GM19099 (cell line): ENCODE data around the gene ASIC5.

Source experiments
- POLR2A ChIP-seq: IDR thresholded peaks from 3 replicates; pipeline ENCODE4 v1.6.1; 2011; ENCODE audit warnings: low read depth; ENCODE audit not compliant: insufficient read length; ENCODE audit errors: extremely low read depth

Gene ASIC5

GRCh38 chr4:155837203-155837796 lies 28.8 kb downstream of the ASIC5 start:
- no peak for TF ChIP-seq POLR2A

DNA sequence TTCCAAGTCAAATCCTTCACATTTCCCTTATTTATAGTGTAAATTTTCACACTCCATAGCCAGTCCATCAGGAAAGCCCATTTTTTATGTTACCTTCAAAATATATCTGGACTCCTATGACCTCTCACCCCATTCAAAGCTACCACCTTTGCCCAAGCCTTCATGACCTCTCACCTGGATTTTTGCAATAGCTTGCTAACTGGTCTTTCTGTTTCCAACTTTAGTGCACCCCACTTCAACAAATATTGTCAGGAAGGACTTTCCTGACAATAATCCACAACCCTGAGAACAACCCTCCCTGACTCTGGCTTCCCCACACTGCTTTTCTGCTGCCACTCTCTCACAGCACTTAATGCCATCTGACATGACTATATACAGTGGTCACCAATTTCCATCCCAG lies 33.4 kb downstream of the ASIC5 start:
- no peak for TF ChIP-seq POLR2A

- TF ChIP-seq POLR2A = no peak
Observed at GRCh38 chr4:155828628-155829027, 37.4 kb downstream of the ASIC5 start.

DNA sequence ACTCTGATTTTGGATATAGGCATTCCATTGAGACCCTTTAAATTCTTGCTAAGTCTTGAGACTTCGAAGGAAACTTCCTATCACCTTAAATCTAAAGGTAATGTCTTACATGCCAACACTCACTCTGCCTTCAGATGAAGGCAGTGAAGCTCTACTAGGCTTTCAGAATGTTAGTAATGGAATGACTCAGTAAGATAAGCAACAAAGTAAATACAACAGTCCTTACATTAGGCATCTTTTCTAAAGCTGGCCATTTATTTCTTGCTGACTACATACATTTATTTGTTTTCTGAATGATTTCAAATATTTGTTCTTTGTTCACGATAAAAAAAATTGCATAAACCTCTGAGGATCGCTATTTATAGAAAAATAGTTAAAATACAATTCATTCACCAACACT lies 43.5 kb downstream of the ASIC5 start:
- no peak for TF ChIP-seq POLR2A

GRCh38 chr4:155820887-155821518 lies 45.1 kb downstream of the ASIC5 start:
- no peak for TF ChIP-seq POLR2A

GRCh38 chr4:155819066-155819465 lies 47.0 kb downstream of the ASIC5 start:
- no peak for TF ChIP-seq POLR2A

GRCh38 chr4:155818639-155819038 lies 47.4 kb downstream of the ASIC5 start:
- TF ChIP-seq POLR2A = no peak

DNA sequence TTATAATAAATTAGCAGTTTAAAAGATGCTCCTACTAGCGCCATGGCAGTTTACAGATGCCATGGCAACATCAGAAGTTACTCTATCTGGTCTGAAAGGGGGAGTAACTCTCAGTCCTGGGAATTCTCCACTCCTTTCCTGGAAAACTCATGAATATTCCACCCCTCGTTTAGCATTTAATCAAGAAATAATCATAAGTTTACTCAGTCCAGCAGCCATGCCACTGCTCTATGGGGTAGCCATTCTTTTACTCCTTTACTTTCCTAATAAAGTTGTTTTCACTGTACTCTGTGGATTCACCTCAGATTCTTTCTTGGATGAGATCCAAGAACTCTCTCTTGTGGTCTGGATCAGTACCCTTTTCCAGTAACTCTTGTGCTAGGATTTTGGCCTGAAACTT lies 55.0 kb downstream of the ASIC5 start:
- no peak for TF ChIP-seq POLR2A

DNA sequence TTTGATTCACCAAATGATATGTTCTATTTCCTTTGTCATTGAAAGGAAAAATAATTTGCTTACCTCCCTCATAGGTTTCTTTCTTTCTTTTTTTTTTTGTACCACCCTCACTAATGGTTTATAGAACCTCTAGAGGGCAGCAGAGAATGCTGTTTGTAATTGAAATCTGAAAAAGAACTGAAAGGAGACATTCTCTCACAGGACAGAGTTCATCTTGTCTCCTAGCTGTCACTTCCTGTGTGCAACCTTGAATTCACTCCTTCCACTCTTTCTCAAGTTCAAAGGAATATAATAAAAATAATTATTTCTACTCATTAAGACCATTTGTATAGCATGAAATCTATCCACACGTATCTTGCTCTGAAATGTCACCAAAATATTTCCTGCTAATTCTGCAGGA lies 56.2 kb downstream of the ASIC5 start:
- no peak for TF ChIP-seq POLR2A

GRCh38 chr4:155807021-155807420 lies 59.1 kb downstream of the ASIC5 start:
- TF ChIP-seq POLR2A = no peak

DNA sequence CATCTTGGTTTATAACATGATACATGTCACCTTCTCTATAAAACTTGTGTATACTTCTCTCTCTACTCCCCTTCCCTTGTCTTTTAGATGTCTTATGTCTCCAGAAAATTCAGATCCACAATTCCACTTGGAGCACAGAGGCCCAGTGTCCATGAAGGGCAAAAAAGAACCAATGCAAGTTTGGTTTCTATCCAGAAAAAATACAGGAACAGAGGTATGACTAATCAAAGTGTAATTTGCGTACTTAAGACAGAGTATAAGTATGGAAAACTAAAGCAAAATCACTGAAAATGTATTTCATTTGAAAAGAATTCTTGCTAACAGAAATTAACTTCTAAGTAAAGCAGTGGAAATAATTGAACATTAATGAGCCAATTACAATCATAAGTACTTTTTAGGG lies 61.1 kb downstream of the ASIC5 start:
- TF ChIP-seq POLR2A = no peak

- TF ChIP-seq POLR2A = no peak
Observed at GRCh38 chr4:155802190-155802959, 63.7 kb downstream of the ASIC5 start.

DNA sequence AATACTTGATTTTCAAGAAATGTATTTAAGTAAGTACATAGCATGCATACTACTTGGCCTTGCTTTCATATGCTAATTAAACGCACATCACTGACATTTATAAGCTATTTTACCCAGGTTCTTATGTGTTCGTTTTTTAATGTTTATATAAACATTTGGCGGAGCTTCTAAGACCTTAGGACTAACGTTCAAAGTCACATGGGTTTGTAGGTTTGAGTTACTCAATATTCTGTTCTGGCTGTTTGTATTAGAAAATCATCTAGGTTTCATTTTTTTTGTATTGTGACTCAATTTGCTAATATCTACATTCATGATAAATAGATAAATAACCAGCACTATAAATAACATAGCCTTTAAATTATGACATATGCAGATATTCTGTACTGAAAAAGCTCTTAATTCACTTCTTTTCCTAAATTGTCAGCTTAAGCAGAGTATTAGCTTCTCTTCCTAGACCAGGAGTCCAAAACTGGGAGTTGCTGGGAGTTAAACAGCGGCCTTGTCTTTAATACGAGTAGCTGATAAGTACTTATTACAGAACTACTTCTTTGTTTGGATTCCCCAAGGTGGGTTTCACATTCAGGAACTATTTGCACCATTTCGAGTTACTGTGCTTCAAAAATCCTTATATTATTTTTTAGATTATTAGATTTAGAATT lies 65.3 kb downstream of the ASIC5 start:
- TF ChIP-seq POLR2A = no peak

DNA sequence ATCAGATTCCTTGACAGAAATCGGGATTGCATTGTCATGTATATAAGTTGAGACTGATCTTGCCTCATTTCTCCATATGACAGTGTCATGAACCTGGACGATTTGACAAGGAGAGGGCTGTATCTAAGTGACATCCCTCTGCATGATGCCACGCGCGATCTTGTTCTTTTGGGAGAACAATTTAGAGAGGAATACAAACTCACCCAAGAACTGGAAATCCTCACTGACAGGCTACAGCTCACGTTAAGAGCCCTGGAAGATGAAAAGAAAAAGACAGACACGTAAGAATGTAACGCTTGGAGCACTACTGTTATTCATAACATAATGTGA lies 66.3 kb downstream of the ASIC5 start:
- TF ChIP-seq POLR2A = no peak

DNA sequence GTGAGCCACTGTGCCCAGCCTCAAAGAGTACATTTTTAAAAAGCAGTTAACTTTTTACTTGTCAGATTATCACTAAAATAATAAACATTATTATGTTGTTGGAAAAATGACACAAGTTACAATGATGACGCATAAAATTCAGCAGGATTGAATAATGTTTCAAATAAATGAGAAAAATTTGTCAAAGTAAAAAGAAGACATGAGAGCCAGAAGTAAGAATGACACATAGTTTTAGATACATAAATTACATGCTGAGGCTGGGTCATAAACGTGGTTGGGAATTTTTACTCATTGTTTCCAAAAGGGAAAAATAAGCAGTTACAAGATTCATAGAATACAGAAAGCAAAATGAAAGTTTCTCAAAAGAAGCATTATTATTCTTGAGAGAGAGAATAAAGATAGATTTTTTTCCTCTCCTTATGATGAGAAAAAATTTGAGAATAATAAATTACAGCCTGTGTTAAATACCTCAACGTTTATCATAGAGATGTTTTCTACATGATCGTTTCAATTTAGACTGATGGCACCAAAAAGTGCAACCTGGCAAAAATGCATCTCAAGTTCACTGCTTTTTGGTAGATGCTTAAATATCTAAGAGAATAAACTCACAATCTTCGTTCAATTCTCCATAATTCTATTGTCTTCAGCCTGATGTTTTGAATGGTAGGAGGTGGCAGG lies 66.8 kb downstream of the ASIC5 start:
- no peak for TF ChIP-seq POLR2A
